ENCODE results near the gene SHKBP1. TPM values are rescaled to one million over a fixed set of nuclear protein-coding genes. Genes with fewer than 3 reads are reported as not detected.
A peak's percentile ranks its signal among the peaks of the same experiment; 100 is the strongest.
"Not testable (repeated sequence)": the region's sequence is repeated elsewhere in the genome, so short reads cannot be mapped to it uniquely, and the experiment has no call there.

Gene SHKBP1
- total RNA-seq, 1 experiment from 2014 or later, result 25.7 TPM

- DNase-seq (ENCODE audit: extremely low read depth, low read depth), result no peak
Observed at GRCh38 chr19:40582467-40582866, 5.8 kb downstream of the SHKBP1 start.

GRCh38 chr19:40583283-40583682 is 6.6 kb downstream of the SHKBP1 start:
- no peak for DNase-seq (ENCODE audit: extremely low read depth, low read depth)

DNA sequence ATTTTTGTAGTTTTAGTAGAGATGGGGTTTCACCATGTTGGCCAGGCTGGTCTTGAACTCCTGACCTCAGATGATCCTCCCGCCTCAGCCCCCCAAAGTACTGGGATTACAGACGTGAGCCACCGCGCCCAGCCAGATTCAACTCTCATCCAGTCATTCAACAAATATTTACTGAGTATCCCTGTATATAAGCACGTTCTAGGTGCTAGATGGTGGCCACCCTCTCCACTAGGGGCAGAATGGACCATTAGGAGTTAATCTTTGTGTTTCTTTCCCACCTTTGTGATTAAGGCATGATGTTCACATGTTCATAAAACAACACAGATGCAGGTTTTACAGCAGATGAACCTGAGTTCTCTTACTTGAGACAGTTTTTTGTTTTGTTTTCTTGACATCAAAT is 7.3 kb downstream of the SHKBP1 start:
- no peak for DNase-seq (ENCODE audit: extremely low read depth, low read depth)

GRCh38 chr19:40585241-40585981 is 8.7 kb downstream of the SHKBP1 start:
- DNase-seq (ENCODE audit: extremely low read depth, low read depth), result no peak

DNA sequence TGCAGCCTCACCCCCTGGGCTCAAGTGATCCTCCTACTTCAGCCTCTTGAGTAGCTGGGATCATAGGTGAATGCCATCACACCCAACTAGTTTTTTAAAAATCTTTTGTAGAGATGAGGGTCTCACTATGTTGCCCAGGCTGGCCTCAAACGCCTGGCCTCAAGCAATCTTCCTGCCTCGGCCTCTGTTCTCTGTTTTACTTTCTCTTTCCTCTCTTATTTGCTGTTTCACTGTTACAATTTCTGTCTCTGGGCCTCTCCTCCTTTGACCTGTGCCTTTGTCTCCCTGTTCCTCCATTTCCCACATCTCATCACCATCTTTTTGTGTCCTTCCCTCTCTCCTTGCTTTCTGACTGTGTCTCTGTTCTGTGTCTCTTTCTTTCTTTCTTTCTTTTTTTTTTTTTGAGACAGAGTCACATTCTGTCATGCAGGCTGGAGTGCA is 9.3 kb downstream of the SHKBP1 start:
- no peak for DNase-seq (ENCODE audit: extremely low read depth, low read depth)

DNA sequence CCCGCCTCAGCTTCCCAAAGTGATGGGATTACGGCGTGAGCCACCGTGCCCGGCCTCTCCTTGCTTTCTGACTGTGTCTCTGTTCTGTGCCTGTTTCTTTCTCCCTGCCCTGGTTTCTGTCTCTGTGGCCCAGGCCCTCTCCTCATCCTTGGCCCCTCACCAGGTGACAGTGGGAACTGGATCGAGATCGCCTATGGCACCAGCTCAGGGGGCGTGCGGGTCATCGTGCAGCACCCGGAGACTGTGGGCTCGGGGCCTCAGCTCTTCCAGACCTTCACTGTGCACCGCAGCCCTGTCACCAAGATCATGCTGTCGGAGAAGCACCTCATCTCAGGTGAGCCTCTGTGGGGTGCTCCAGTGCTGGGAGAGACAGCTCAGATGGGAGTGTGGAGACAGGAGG is 9.9 kb downstream of the SHKBP1 start:
- no peak for DNase-seq (ENCODE audit: extremely low read depth, low read depth)

DNA sequence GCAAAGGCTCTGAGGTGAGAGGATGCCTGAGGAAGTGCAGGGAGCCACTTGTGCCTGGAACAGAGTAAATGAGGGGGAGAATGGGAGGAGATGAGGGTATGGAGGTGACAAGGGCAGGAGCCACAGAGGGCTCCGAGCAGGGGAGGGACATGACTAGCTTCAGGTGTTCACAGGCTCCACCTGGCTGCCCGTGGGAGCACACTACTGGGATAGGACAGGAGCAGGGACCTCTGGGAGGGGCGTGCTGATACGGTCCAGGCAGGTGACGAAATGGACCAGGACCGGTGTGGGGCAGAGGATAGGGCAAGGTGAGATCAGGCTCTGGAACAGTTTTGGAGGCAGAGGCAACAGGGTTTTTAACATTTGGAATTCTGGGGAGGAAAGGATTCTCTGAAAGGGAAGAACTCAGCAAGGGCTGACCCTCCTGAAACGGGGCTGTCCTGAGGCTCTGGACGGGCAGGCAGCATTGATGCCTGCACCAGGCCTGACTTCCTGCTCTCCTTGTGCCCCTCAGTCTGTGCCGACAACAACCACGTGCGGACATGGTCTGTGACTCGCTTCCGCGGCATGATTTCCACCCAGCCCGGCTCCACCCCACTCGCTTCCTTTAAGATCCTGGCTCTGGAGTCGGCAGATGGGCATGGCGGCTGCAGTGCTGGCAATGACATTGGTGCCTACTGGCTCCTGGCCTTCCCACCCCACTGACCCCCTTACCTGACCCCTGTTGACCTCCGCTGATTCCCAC is 11.6 kb downstream of the SHKBP1 start:
- DNase-seq (ENCODE audit: extremely low read depth, low read depth), result no peak

DNA sequence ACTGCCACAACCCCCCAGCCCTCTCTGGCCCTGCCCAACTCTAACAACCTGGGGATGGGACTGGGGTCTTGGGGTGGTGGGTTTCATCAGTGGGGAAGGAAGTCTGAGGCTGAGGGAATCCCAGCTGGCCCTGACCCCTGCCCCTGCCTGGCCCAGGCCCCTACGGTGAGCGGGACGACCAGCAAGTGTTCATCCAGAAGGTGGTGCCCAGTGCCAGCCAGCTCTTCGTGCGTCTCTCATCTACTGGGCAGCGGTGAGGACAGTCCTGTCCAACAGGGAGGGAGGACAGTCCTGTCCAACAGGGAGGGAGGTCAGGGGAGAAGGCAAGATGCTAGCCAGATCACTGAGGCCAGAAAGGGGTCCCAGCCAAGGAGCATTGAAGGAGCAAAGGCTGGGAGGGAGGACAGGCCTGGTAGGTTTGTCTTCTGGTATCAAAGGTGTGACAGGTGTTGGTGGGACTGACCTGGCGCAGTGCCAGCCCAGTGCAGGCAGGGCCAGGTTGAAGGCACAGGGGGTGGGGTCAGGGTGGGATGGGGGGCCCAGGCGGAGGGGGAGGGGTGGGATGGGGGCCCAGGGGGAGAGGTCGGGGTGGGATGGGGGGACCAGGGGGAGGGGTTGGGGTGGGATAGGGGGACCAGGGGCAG is 12.4 kb downstream of the SHKBP1 start:
- DNase-seq (ENCODE audit: extremely low read depth, low read depth), result no peak

GRCh38 chr19:40589591-40590429 is 13.1 kb downstream of the SHKBP1 start:
- DNase-seq (ENCODE audit: extremely low read depth, low read depth), result no peak

- no peak for DNase-seq (ENCODE audit: extremely low read depth, low read depth)
Observed at GRCh38 chr19:40590464-40591265, 14.0 kb downstream of the SHKBP1 start.

GRCh38 chr19:40591724-40592123 is 15.1 kb downstream of the SHKBP1 start:
- DNase-seq (ENCODE audit: extremely low read depth, low read depth), result not testable (repeated sequence)

DNA sequence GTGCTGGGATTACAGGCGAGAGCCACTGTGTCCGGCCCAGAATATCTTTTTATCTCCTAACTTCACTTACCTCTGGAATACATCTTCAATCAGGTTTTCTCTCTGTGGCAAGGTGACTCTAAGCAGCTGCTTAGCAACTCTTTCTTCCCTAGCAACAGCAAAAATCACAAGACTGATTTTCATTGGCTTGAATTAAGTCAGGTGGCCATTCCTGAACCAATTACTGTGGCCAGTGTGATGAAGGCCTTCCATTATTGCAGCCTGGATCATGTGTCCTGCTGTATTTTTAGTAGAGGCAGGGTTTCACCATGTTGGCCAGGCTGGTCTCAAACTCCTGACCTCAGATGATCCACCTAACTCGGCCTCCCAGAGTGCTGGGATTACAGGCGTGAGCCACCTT is 15.5 kb downstream of the SHKBP1 start:
- DNase-seq (ENCODE audit: extremely low read depth, low read depth), result no peak

DNA sequence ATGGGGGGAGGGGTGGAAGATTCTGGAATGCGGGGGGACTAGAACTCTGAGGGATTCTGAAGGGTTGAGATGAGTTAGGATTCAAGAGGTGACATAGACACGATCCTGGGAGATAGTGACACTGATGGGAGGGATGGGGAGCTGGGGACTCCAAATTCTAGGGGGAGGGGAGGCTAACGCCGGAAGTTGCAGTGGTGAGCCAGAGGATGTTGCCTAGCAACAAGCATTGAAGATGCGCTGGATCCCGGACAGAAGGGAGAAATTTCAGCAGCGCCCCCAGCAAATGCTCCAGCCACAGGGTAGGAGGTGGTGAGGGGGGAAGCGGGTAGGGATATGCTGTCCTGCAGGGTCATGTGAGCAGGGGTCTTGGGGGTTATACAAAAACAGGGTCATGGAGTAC is 17.6 kb downstream of the SHKBP1 start:
- DNase-seq (ENCODE audit: extremely low read depth, low read depth), result no peak

GRCh38 chr19:40594657-40595091 is 18.0 kb downstream of the SHKBP1 start:
- DNase-seq (ENCODE audit: extremely low read depth, low read depth), result no peak

DNA sequence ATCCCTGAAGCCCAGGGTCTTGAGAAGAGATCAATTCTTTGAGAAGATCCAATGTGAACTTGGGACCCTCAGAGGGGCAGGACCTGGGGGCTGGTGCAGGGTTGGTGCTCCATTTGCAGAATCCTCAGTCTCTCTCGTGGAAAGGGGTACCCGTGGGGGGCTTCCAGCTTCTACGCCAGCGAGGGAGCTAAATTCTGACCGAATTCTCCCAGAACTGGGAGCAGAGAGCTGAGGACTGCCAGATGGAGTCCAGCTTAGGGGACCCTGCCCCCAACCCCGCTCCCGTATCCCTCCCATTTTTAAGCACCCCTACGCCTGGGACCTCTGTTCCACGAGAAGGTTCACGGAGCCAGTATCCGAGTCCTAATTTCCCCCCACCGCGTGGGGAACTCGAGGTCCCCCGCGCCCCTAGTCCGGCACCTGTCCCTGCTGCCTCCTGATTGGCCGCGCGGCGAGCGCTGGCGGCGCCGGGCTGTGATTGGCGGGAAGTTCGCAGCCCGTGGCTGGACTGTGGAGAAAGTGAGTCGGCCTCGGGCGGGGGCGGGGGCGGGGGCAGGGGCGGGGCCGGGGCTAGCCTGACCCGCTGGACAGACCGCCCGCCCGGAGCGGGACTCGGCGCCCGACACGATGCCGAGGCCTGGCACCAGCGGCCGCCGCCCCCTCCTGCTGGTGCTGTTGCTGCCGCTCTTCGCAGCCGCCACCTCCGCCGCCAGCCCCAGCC is 20.1 kb downstream of the SHKBP1 start:
- DNase-seq (ENCODE audit: extremely low read depth, low read depth), result peak; percentile 57

- no peak for DNase-seq (ENCODE audit: extremely low read depth, low read depth)
Observed at GRCh38 chr19:40597329-40597838, 20.7 kb downstream of the SHKBP1 start.

- peak; percentile 81 for DNase-seq (ENCODE audit: extremely low read depth, low read depth)
Observed at GRCh38 chr19:40598121-40598917, 21.6 kb downstream of the SHKBP1 start.

DNA sequence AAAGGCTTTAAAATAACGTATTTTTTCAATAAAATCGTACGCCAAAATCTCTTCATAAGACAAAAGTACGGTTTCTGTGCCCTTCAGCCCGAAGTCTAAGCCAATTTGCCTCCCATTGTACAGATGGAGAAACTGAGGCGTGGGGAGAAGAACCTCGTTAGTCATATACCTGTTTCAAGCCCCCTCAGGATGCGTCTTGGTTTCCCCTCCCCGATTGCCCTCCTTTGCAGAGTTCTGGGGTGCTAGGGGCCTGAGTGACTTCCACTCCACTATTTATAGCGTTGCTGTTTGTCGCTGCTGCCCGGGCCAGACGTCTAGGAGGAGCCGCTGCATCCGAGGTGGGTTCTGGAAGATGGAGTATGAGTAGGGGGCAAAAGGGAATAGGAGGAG is 22.2 kb downstream of the SHKBP1 start:
- no peak for DNase-seq (ENCODE audit: extremely low read depth, low read depth)
